H1 (cell line): ENCODE data around the gene CXCL1. TPM values are rescaled to one million over a fixed set of nuclear protein-coding genes. Genes with fewer than 3 reads are reported as not detected.
A peak's percentile ranks its signal among the peaks of the same experiment; 100 is the strongest.

Source experiments
- CTCF ChIA-PET: fragments of 300-600 bp; sonication (Branson Sonifier 250); formaldehyde crosslinking; loops from one replicate; lab custom pipeline; 2021; ENCODE audit not compliant: partially characterized antibody; lab: Charles Lee
- POLR2A ChIA-PET: fragments of 300-600 bp; sonication (Branson Sonifier 250); formaldehyde crosslinking; loops from one replicate; lab custom pipeline; 2021; ENCODE audit warnings: inconsistent platforms; ENCODE audit not compliant: partially characterized antibody; lab: Charles Lee
- DNase-seq, 2 experiments: peaks; one replicate each; pipeline versions ENCODE4 v3.0.0 to v3.0.0-alpha.2; 2010 to 2022; ENCODE audit warnings: low spot score in 2 of 2, low read depth in 1 of 2, mixed read lengths in 1 of 2
- FAIRE-seq: peaks from 2 replicates; lab custom pipeline; 2011; peaks lifted over from hg19 to GRCh38; lab: Jason Lieb, UNC
- H2AFZ ChIP-seq: 2 replicates; pipeline ENCODE4 v1.8.1; 2012; ENCODE audit warnings: low read length, inconsistent platforms
- H2AK5ac ChIP-seq: 2 replicates; pipeline ENCODE4 v1.6.1; 2013; ENCODE audit warnings: low read depth, low read length
- H2BK120ac ChIP-seq: replicated peaks from 2 replicates; pipeline ENCODE3; 2013; ENCODE audit warnings: low read depth, low read length, inconsistent platforms
- H2BK12ac ChIP-seq: 2 replicates; pipeline ENCODE4 v1.6.1; 2013; ENCODE audit warnings: low read depth, low read length
- H2BK15ac ChIP-seq: 2 replicates; pipeline ENCODE4 v1.6.1; 2013; ENCODE audit warnings: low read length
- H2BK20ac ChIP-seq: 2 replicates; pipeline ENCODE4 v1.6.1; 2013; ENCODE audit warnings: low read length
- H2BK5ac ChIP-seq: 2 replicates; pipeline ENCODE4 v1.6.1; 2013; ENCODE audit warnings: low read depth, low read length
- H3K14ac ChIP-seq: 2 replicates; pipeline ENCODE4 v1.6.1; 2013; ENCODE audit warnings: inconsistent platforms; ENCODE audit not compliant: insufficient read length
- H3K18ac ChIP-seq: 2 replicates; pipeline ENCODE4 v1.6.1; 2013; ENCODE audit warnings: low read length; ENCODE audit errors: extremely low read depth
- H3K23ac ChIP-seq: 2 replicates; pipeline ENCODE4 v1.6.1; 2013; ENCODE audit warnings: inconsistent platforms; ENCODE audit not compliant: insufficient read length
- H3K23me2 ChIP-seq: 2 replicates; pipeline ENCODE4 v1.6.1; 2013; ENCODE audit warnings: low read depth, low read length
- H3K27ac ChIP-seq: 2 replicates; pipeline ENCODE4 v1.6.1; 2011; ENCODE audit warnings: low read depth, low read length, inconsistent platforms
- H3K27me3 ChIP-seq, 4 experiments: replicated peaks in 1 of 4; 1 replicate in 1 of 4; 2 replicates in 3 of 4; pipeline versions ENCODE4 v1.6.1 to v1.8.1; 2011 to 2013; ENCODE audit warnings: low read length in 3 of 4, mild to moderate bottlenecking in 3 of 4, inconsistent platforms in 2 of 4, mixed read lengths in 2 of 4, moderate library complexity in 1 of 4; ENCODE audit not compliant: control insufficient read depth in 3 of 4, insufficient read depth in 3 of 4; ENCODE audit errors: extremely low read depth in 1 of 4
- H3K36me3 ChIP-seq, 4 experiments: 2 replicates each; pipeline versions ENCODE4 v1.6.1 to v1.8.1; 2011 to 2013; ENCODE audit warnings: mild to moderate bottlenecking in 4 of 4, low read length in 3 of 4, moderate library complexity in 2 of 4, control low read depth in 1 of 4, inconsistent platforms in 1 of 4; ENCODE audit not compliant: insufficient read depth in 4 of 4, control insufficient read depth in 2 of 4
- H3K4ac ChIP-seq: replicated peaks from 2 replicates; pipeline ENCODE3; 2013; ENCODE audit warnings: low read length, low read depth, mixed read lengths, inconsistent platforms; ENCODE audit not compliant: insufficient read length
- H3K4me1 ChIP-seq, 4 experiments: replicated peaks in 1 of 4; 1 replicate in 1 of 4; 2 replicates in 3 of 4; pipeline versions ENCODE4 v1.6.1 to v1.8.1; 2011 to 2013; ENCODE audit warnings: low read length in 3 of 4, inconsistent platforms in 2 of 4, mixed read lengths in 1 of 4; ENCODE audit not compliant: insufficient read depth in 4 of 4, control insufficient read depth in 3 of 4
- H3K4me2 ChIP-seq, 2 experiments: 2 replicates each; pipeline versions ENCODE4 v1.6.1 to v1.8.1; 2011 to 2013; ENCODE audit warnings: low read depth in 2 of 2, low read length in 2 of 2, control low read depth in 1 of 2, inconsistent platforms in 1 of 2, mild to moderate bottlenecking in 1 of 2; ENCODE audit not compliant: insufficient read depth in 1 of 2
- H3K4me3 ChIP-seq, 4 experiments: fragments of 200-600, 300-600 bp in 1 of 4; sonication (generic), shearing (Covaris generic), sonication (Bioruptor Twin) in 1 of 4; 2 replicates each; pipeline versions ENCODE4 v1.5.1 to v1.8.1; 2011 to 2016; ENCODE audit warnings: low read length in 4 of 4, low read depth in 3 of 4, control low read depth in 2 of 4, inconsistent platforms in 2 of 4, mild to moderate bottlenecking in 2 of 4, mixed read lengths in 1 of 4, moderate library complexity in 1 of 4; ENCODE audit not compliant: insufficient read depth in 2 of 4; ENCODE audit errors: extremely low read depth in 1 of 4
- H3K56ac ChIP-seq: replicated peaks from 2 replicates; pipeline ENCODE3; 2013; ENCODE audit warnings: low read depth, mild to moderate bottlenecking, mixed read lengths, low read length, inconsistent platforms; ENCODE audit not compliant: insufficient read length
- H3K79me1 ChIP-seq: 2 replicates; pipeline ENCODE4 v1.6.1; 2013; ENCODE audit warnings: low read depth, low read length, control low read depth
- H3K79me2 ChIP-seq, 2 experiments: 2 replicates each; pipeline versions ENCODE4 v1.6.1 to v1.8.1; 2012 to 2013; ENCODE audit warnings: low read length in 2 of 2, mild to moderate bottlenecking in 2 of 2, inconsistent platforms in 1 of 2; ENCODE audit not compliant: insufficient read depth in 2 of 2, control insufficient read depth in 1 of 2
- H3K9ac ChIP-seq, 4 experiments: replicated peaks in 1 of 4; 1 replicate in 1 of 4; 2 replicates in 3 of 4; pipeline versions ENCODE4 v1.6.1 to v1.8.1; 2011 to 2013; ENCODE audit warnings: low read depth in 3 of 4, low read length in 3 of 4, control low read depth in 2 of 4, mild to moderate bottlenecking in 2 of 4, moderate library complexity in 2 of 4, inconsistent platforms in 1 of 4; ENCODE audit errors: extremely low read depth in 1 of 4
- H3K9me3 ChIP-seq, 2 experiments: 2 replicates each; pipeline versions ENCODE4 v1.6.1 to v1.8.1; 2012 to 2013; ENCODE audit warnings: mild to moderate bottlenecking in 2 of 2, moderate library complexity in 2 of 2, control low read depth in 1 of 2, inconsistent platforms in 1 of 2, low read depth in 1 of 2, low read length in 1 of 2, mixed read lengths in 1 of 2; ENCODE audit not compliant: insufficient read depth in 2 of 2
- H4K20me1 ChIP-seq, 2 experiments: replicated peaks in 1 of 2; 2 replicates each; pipeline versions ENCODE3 to v1.8.1; 2011 to 2013; ENCODE audit warnings: inconsistent platforms in 2 of 2, low read length in 2 of 2, mild to moderate bottlenecking in 1 of 2; ENCODE audit not compliant: insufficient read depth in 2 of 2, control insufficient read depth in 1 of 2
- H4K5ac ChIP-seq: 2 replicates; pipeline ENCODE4 v1.6.1; 2013; ENCODE audit warnings: low read length, low read depth, mixed read lengths, inconsistent platforms; ENCODE audit not compliant: insufficient read length
- H4K8ac ChIP-seq: 2 replicates; pipeline ENCODE4 v1.8.0; 2013; ENCODE audit warnings: mild to moderate bottlenecking, moderate library complexity, low read length, inconsistent platforms; ENCODE audit not compliant: insufficient read depth; ENCODE audit errors: extremely low read depth
- H4K91ac ChIP-seq: replicated peaks from 2 replicates; pipeline ENCODE3; 2013; ENCODE audit warnings: low read length, mixed read lengths, inconsistent platforms; ENCODE audit not compliant: insufficient read length
- CTCF ChIP-seq, 3 experiments: IDR thresholded peaks; 1 replicate in 2 of 3; 2 replicates in 1 of 3; pipeline versions ENCODE4 v1.5.1 to v1.6.1; 2011; ENCODE audit warnings: low read length in 3 of 3, mild to moderate bottlenecking in 3 of 3, inconsistent platforms in 2 of 3, low read depth in 1 of 3, moderate library complexity in 1 of 3; ENCODE audit not compliant: insufficient read depth in 1 of 3; ENCODE audit errors: control extremely low read depth in 1 of 3
- KDM1A ChIP-seq: fragments of 200-600, 300-600 bp; sonication (generic); IDR thresholded peaks from 2 replicates; pipeline ENCODE4 v1.7.1; 2016; ENCODE audit warnings: mild to moderate bottlenecking, low read length, borderline replicate concordance
- RAD21 ChIP-seq, 2 experiments: IDR thresholded peaks in 1 of 2; conservative IDR thresholded peaks in 1 of 2; 2 replicates each; pipeline ENCODE4 v1.6.1; 2011; ENCODE audit warnings: low read depth in 2 of 2, low read length in 2 of 2, improper control_type of control experiment in 1 of 2, inconsistent platforms in 1 of 2, mild to moderate bottlenecking in 1 of 2, moderate library complexity in 1 of 2
- WGBS, 2 experiments: shearing (Covaris generic) in 1 of 2; methylation state at CpG; one replicate each; pipeline versions ENCODE4 v1.1.6 to v1.1.7; 2013 to 2015; ENCODE audit warnings: low lambda C conversion rate in 2 of 2, mixed read lengths in 2 of 2, inconsistent platforms in 1 of 2, low coverage in 1 of 2, missing lambda C conversion rate in 1 of 2; ENCODE audit not compliant: insufficient replicate concordance in 2 of 2, insufficient coverage in 1 of 2, insufficient read length in 1 of 2; ENCODE audit errors: extremely low coverage in 1 of 2, missing lambda C conversion rate in 1 of 2; 5-methylcytosine and 5-hydroxymethylcytosine counted together
- polyA plus RNA-seq, 7 experiments: library from polyadenylated mRNA; depleted of rRNA in 3 of 7; stranded (reverse) in 5 of 7; unstranded in 2 of 7; fragments of >200 nt in 5 of 7; fragments of 200-250 nt in 2 of 7; gene quantifications; 1 replicate in 5 of 7; 2 replicates in 1 of 7; 4 replicates in 1 of 7; pipeline versions ENCODE4 v1.2.1 to v1.2.3, GENCODE V29; 2011 to 2013; ENCODE audit warnings: missing spikeins in 2 of 7, mixed read lengths in 2 of 7
- total RNA-seq: library from RNA; stranded (reverse); fragmentation: NEBNext Ultra II Directional; extraction: Animal tissue kit (Norgen Biotek cat#: 25700); gene quantifications from 2 replicates; pipeline ENCODE4 v1.2.1, GENCODE V29; 2021

The CXCL1 gene
- total and polyA plus RNA-seq, 2 of the 8 experiments (the other 6 are each of a cell fraction or from before 2014, with no cell fraction given), result 0.77 to 0.80 TPM

DNA sequence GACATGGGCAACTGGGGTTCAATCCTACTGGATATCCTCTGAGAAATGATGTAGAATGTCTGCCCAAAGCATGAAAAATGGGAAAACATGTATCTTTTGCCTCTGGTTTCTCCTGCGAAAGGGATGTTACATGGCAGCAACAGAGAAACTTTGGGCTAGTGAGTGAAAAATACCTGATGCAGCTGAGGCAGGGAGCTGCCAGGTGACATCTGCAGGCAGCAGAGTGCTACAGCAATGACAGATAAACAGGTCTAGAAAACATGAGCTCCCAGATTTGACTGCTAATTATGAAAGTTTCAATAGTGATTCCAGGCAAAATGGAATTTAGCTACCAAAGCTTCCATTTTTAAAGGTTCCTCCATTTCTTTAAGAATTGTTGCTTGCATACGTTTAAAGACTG, 4.8 kb upstream of the CXCL1 start:
- H3K36me3 ChIP-seq, result no peaks in the 10 kb centered on the region
- peaks cover 0 to 10% (median 6%) of the 10 kb centered on the region in 4 experiments; a peak in 6 of 7 replicates for H3K27me3 ChIP-seq
- FAIRE-seq, result peak; percentile 98
- H2AK5ac ChIP-seq, result no peak overlapping the region
- 72% methylated on average over 2 of the region's 2 CpGs; no CpG with 5 or more reads in 1 of the 2 experiments for WGBS, 2 experiments
- H3K4me1 ChIP-seq, result peaks cover 0 to 4% (median 0%) of the 10 kb centered on the region in 4 experiments; a peak in 1 of 7 replicates
- no peaks in the 10 kb centered on the region for H3K79me2 ChIP-seq
- CTCF ChIA-PET, result interaction anchor here (0.5 to 4.3 kb wide), 39 partner anchors 9 to 751 kb away, joined by 3 to 40 read pairs (median 4); partner anchors contain the start of genes CXCL8 and PF4V1
- H2BK15ac ChIP-seq, result no peak overlapping the region
- H2BK120ac ChIP-seq, result no peak overlapping the region
- no peak overlapping the region for H3K23ac ChIP-seq
- no peak overlapping the region for H3K18ac ChIP-seq
- POLR2A ChIA-PET, result no interaction called here
- H3K56ac ChIP-seq, result no peak overlapping the region
- no peak overlapping the region for H3K14ac ChIP-seq
- H3K9ac ChIP-seq, result no peak overlapping the region
- no peak overlapping the region for H2BK5ac ChIP-seq
- H3K79me1 ChIP-seq, result no peaks in the 10 kb centered on the region
- TF ChIP-seq RAD21 (IDR thresholded peaks at IDR 0.05 in 1 of 2, conservative IDR thresholded peaks at IDR 0.05 in 1 of 2; ENCODE audit: low read depth in 2 of 2, low read length in 2 of 2), result peak; percentile 67 to 79
- TF ChIP-seq KDM1A, result no peak
- peak; percentile 67 to 81 (median 68) for TF ChIP-seq CTCF (IDR thresholded peaks at IDR 0.05; ENCODE audit: control extremely low read depth in 1 of 3, insufficient read depth in 1 of 3, low read depth in 1 of 3, low read length in 3 of 3)
- H2BK12ac ChIP-seq, result no peak overlapping the region
- peaks cover 3% of the 10 kb centered on the region; the same call in 1 of the 2 replicates for H3K23me2 ChIP-seq
- H4K5ac ChIP-seq, result no peak overlapping the region
- no peaks in the 10 kb centered on the region for H3K9me3 ChIP-seq
- H3K4me2 ChIP-seq, result no peak overlapping the region
- H4K91ac ChIP-seq, result no peak overlapping the region
- no peaks in the 10 kb centered on the region for H4K20me1 ChIP-seq
- DNase-seq, result no peak
- H3K27ac ChIP-seq, result no peak overlapping the region
- H2BK20ac ChIP-seq, result no peak overlapping the region
- H2AFZ ChIP-seq, result peak overlapping the region; percentile 100
- H4K8ac ChIP-seq, result no peak overlapping the region
- H3K4me3 ChIP-seq, result no peak overlapping the region
- H3K4ac ChIP-seq, result no peak overlapping the region
